Measurements from ENCODE around the gene GJC2.

DNA sequence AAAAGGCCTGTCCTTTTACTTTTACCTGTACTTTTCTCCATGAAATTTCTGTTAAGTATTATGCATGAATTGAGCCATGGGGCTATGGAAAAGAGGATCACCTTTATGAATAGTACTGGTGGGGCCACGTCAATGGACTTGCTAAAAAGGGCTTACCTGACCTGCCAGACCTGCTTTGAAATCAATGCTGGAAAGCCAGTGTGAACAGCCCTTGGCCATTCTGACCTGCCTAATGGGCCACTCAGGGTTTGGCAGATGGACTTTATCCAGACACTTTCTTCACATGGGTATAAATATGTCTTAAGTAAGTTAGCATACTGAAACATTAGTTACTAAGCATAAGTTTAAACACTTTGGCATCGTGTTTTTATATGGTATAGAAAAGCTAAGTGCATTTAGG is 18.0 kb upstream of the GJC2 start:
- no peak for TF ChIP-seq EZH2phosphoT487 (IDR thresholded peaks at IDR 0.05; ENCODE audit: borderline replicate concordance)
- TF ChIP-seq, protein P1, sequence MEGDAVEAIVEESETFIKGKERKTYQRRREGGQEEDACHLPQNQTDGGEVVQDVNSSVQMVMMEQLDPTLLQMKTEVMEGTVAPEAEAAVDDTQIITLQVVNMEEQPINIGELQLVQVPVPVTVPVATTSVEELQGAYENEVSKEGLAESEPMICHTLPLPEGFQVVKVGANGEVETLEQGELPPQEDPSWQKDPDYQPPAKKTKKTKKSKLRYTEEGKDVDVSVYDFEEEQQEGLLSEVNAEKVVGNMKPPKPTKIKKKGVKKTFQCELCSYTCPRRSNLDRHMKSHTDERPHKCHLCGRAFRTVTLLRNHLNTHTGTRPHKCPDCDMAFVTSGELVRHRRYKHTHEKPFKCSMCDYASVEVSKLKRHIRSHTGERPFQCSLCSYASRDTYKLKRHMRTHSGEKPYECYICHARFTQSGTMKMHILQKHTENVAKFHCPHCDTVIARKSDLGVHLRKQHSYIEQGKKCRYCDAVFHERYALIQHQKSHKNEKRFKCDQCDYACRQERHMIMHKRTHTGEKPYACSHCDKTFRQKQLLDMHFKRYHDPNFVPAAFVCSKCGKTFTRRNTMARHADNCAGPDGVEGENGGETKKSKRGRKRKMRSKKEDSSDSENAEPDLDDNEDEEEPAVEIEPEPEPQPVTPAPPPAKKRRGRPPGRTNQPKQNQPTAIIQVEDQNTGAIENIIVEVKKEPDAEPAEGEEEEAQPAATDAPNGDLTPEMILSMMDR (conservative IDR thresholded peaks at IDR 0.05; ENCODE audit: low read length) = no peak
